Naive thymus-derived CD4-positive, alpha-beta T cell (primary cell): ENCODE data around the gene COX20. TPM values are rescaled to one million over a fixed set of nuclear protein-coding genes. Genes with fewer than 3 reads are reported as not detected.

Experiments
- ATAC-seq: fragments of 150-1000 bp; cut with Tn5 transposase; 2 replicates; pipeline ENCODE4 v1.10.0; 2021; ENCODE audit warnings: mild to moderate bottlenecking, moderate library complexity
- CTCF ChIA-PET: fragments of 350-600 bp; sonication (Branson Sonifier 250); formaldehyde crosslinking; loops from one replicate; lab custom pipeline; 2021; ENCODE audit warnings: antibody characterized with exemption; lab: Charles Lee
- POLR2A ChIA-PET: fragments of 350-600 bp; sonication (Branson Sonifier 250); formaldehyde crosslinking; loops from one replicate; lab custom pipeline; 2021; ENCODE audit warnings: antibody characterized with exemption, inconsistent platforms; lab: Charles Lee
- DNase-seq, 9 donors: peaks; one replicate each; pipeline versions ENCODE4 v3.0.0 to v3.0.0-alpha.2; 2020 to 2022; ENCODE audit warnings: mixed read lengths in 1 of 9
- H3K27ac ChIP-seq: one replicate; pipeline ENCODE4 v1.7.0; 2013; ENCODE audit warnings: mild to moderate bottlenecking, low read depth, low read length, moderate library complexity
- H3K27me3 ChIP-seq, 2 donors: one replicate each; pipeline ENCODE4 v1.7.0; 2013; ENCODE audit warnings: low read length in 2 of 2, mild to moderate bottlenecking in 2 of 2, moderate library complexity in 2 of 2; ENCODE audit not compliant: control insufficient read depth in 2 of 2, insufficient read depth in 2 of 2
- H3K36me3 ChIP-seq, 3 experiments: 1 replicate in 2 of 3; 2 replicates in 1 of 3; pipeline ENCODE4 v1.7.0; 2013; ENCODE audit warnings: low read length in 3 of 3, mild to moderate bottlenecking in 3 of 3, moderate library complexity in 1 of 3; ENCODE audit not compliant: insufficient read depth in 3 of 3, control insufficient read depth in 2 of 3
- H3K4me1 ChIP-seq, 2 donors: one replicate each; pipeline ENCODE4 v1.7.0; 2013; ENCODE audit warnings: low read length in 2 of 2, mild to moderate bottlenecking in 2 of 2, moderate library complexity in 1 of 2; ENCODE audit not compliant: control insufficient read depth in 2 of 2, insufficient read depth in 2 of 2
- H3K4me3 ChIP-seq: 2 replicates; pipeline ENCODE4 v1.7.0; 2013; ENCODE audit warnings: mild to moderate bottlenecking, low read length
- H3K9me3 ChIP-seq, 3 experiments: 1 replicate in 2 of 3; 2 replicates in 1 of 3; pipeline ENCODE4 v1.7.0; 2013; ENCODE audit warnings: low read length in 3 of 3; ENCODE audit not compliant: control insufficient read depth in 2 of 3
- H3K27ac Mint-ChIP-seq, 9 donors: one replicate each; pipeline ENCODE4 v1.8.0; 2020 to 2022; ENCODE audit warnings: mixed read lengths in 9 of 9, mild to moderate bottlenecking in 8 of 9, moderate library complexity in 5 of 9, inconsistent platforms in 2 of 9
- H3K27me3 Mint-ChIP-seq, 5 donors: one replicate each; pipeline ENCODE4 v1.8.0; 2021 to 2022; ENCODE audit warnings: mixed read lengths in 5 of 5, mild to moderate bottlenecking in 1 of 5
- H3K36me3 Mint-ChIP-seq, 5 donors: one replicate each; pipeline ENCODE4 v1.8.0; 2020 to 2022; ENCODE audit warnings: mixed read lengths in 5 of 5, mild to moderate bottlenecking in 3 of 5, inconsistent platforms in 1 of 5
- H3K4me1 Mint-ChIP-seq, 7 donors: one replicate each; pipeline ENCODE4 v1.8.0; 2020 to 2022; ENCODE audit warnings: mixed read lengths in 7 of 7, mild to moderate bottlenecking in 3 of 7, inconsistent platforms in 1 of 7
- H3K4me3 Mint-ChIP-seq, 10 donors: one replicate each; pipeline ENCODE4 v1.8.0; 2020 to 2022; ENCODE audit warnings: mild to moderate bottlenecking in 10 of 10, mixed read lengths in 10 of 10, moderate library complexity in 6 of 10, inconsistent platforms in 2 of 10
- H3K9me3 Mint-ChIP-seq, 11 donors: one replicate each; pipeline ENCODE4 v1.8.0; 2020 to 2022; ENCODE audit warnings: mixed read lengths in 11 of 11, mild to moderate bottlenecking in 4 of 11, inconsistent platforms in 1 of 11, moderate library complexity in 1 of 11
- intact Hi-C, 2 donors: fragments of 100-400 bp; cut with micrococcal nuclease; formaldehyde crosslinking; loops; one replicate each; pipeline ENCODE4 v1.15.1; 2023
- polyA plus RNA-seq, 2 donors: library from polyadenylated mRNA; unstranded; fragments of 300-500 nt; fragmentation: Illumina TruSeq; gene quantifications; one replicate each; pipeline ENCODE4 v1.2.3, GENCODE V29; 2021
- total RNA-seq, 6 experiments: library from RNA in 5 of 6; stranded (reverse) in 5 of 6; gene quantifications; 1 replicate in 5 of 6; 2 replicates in 1 of 6; pipeline ENCODE4 v1.2.3 and lab custom pipeline; 2021 to 2026

The COX20 gene
- total and polyA plus RNA-seq, 7 experiments from 2014 or later = 17.1 to 43.7 (median 27.8) TPM

- intact Hi-C loops = loop anchor here (1.0 to 10.0 kb wide), 9 partner anchors 9 to 1632 kb away; partner anchors contain the start of genes CEP170 (in 2 of the 2) and SDCCAG8 (in 1 of the 2)
- peak; percentile 75 for ATAC-seq
- H3K36me3 Mint-ChIP-seq = peaks cover 12 to 38% (median 38%) of the 10 kb centered on the region in 5 donors
These were observed 27.4 kb downstream of the COX20 start for GRCh38 chr1:244862699-244863490.

GRCh38 chr1:244863491-244864252 lies 28.2 kb downstream of the COX20 start:
- H3K4me1 ChIP-seq = peaks cover 31% of the 10 kb centered on the region in 2 donors
- H3K4me3 Mint-ChIP-seq = peak overlapping the region; percentile 86 to 98 (median 98)
- H3K27me3 Mint-ChIP-seq = peaks cover 0 to 3% (median 0%) of the 10 kb centered on the region in 5 donors
- H3K36me3 ChIP-seq = peaks cover 9 to 29% (median 27%) of the 10 kb centered on the region in 3 experiments
- intact Hi-C loops = loop anchor here (1.0 to 10.0 kb wide), 15 partner anchors 9 to 1703 kb away; partner anchors contain the start of genes CEP170 (in 2 of the 2), CNST (in 2 of the 2), COX20 (in 2 of the 2) and TFB2M (in 2 of the 2)
- peaks cover 9 to 33% (median 31%) of the 10 kb centered on the region in 5 donors for H3K36me3 Mint-ChIP-seq
- CTCF ChIA-PET = interaction anchor here (0.5 to 8.7 kb wide), 5 partner anchors 27 to 1632 kb away, joined by 3 to 83 read pairs (median 10); partner anchors contain the start of gene COX20
- peak overlapping the region; percentile 78 for H3K4me3 ChIP-seq
- H3K27ac Mint-ChIP-seq = peak overlapping the region; percentile 93 to 100 (median 99)
- no peaks in the 10 kb centered on the region for H3K27me3 ChIP-seq
- H3K27ac ChIP-seq = peak overlapping the region; percentile 100
- DNase-seq (no peak), ATAC-seq (no peak)
- peaks cover 39 to 62% (median 59%) of the 10 kb centered on the region in 7 donors for H3K4me1 Mint-ChIP-seq
- POLR2A ChIA-PET = interaction anchor here (0.6 to 30.7 kb wide), 23 partner anchors 8 to 1703 kb away, joined by 3 to 1419 read pairs (median 4); partner anchors contain the start of genes CATSPERE, CEP170, CNST and COX20
- H3K9me3 ChIP-seq = no peaks in the 10 kb centered on the region
- H3K9me3 Mint-ChIP-seq = peaks cover 0 to 11% (median 0%) of the 10 kb centered on the region in 11 donors

More at GRCh38 chr1:244862699-244863490, 27.4 kb downstream of the COX20 start:
- Mint-ChIP-seq H3K4me1 (peaks cover 42 to 70% (median 66%) of the 10 kb centered on the region in 7 donors), H3K27me3 (peaks cover 0 to 3% (median 0%) of the 10 kb centered on the region in 5 donors), H3K9me3 (peaks cover 0 to 11% (median 0%) of the 10 kb centered on the region in 11 donors), H3K27ac (peak overlapping the region; percentile 95 to 100 (median 98)), H3K4me3 (peak overlapping the region; percentile 91 to 99 (median 97))
- Histone ChIP-seq H3K27me3 (no peaks in the 10 kb centered on the region), H3K4me1 (peaks cover 38 to 39% of the 10 kb centered on the region in 2 donors), H3K36me3 (peaks cover 15 to 37% (median 34%) of the 10 kb centered on the region in 3 experiments), H3K4me3 (peak overlapping the region; percentile 78), H3K9me3 (no peaks in the 10 kb centered on the region), H3K27ac (peak overlapping the region; percentile 100)
- CTCF ChIA-PET = interaction anchor here (1.0 to 8.7 kb wide), 6 partner anchors 26 to 107 kb away, joined by 3 to 83 read pairs (median 8); partner anchors contain the start of gene COX20
- POLR2A ChIA-PET = interaction anchor here (0.6 to 30.7 kb wide), 15 partner anchors 12 to 1704 kb away, joined by 3 to 1419 read pairs (median 5); partner anchors contain the start of genes ADSS2, CATSPERE, CEP170 and CNST
- DNase-seq = peak; percentile 93 to 96 (median 95)

GRCh38 chr1:244864253-244865027 lies 29.0 kb downstream of the COX20 start, which contains the start of gene HNRNPU:
HNRNPU (minus strand) TSS chr1:244864543; CDS start chr1:244864307, 236 bp downstream.
- peaks cover 6 to 28% (median 25%) of the 10 kb centered on the region in 5 donors for H3K36me3 Mint-ChIP-seq
- Histone ChIP-seq H3K27ac (peak within 1 kb of the TSS; percentile 100), H3K9me3 (no peaks in the 10 kb centered on the region), H3K27me3 (no peaks in the 10 kb centered on the region), H3K36me3 (peaks cover 8 to 21% (median 19%) of the 10 kb centered on the region in 3 experiments), H3K4me1 (peaks cover 23 to 25% of the 10 kb centered on the region in 2 donors), H3K4me3 (peak within 1 kb of the TSS; percentile 78)
- peak within 1 kb of the TSS; percentile 86 to 98 (median 98) for H3K4me3 Mint-ChIP-seq
- H3K4me1 Mint-ChIP-seq = peaks cover 39 to 56% (median 51%) of the 10 kb centered on the region in 7 donors
- peak; percentile 81 for ATAC-seq
- CTCF ChIA-PET = interaction anchor here (0.5 to 8.7 kb wide), 8 partner anchors 28 to 1633 kb away, joined by 3 to 83 read pairs (median 5); partner anchors contain the start of gene COX20
- H3K27ac Mint-ChIP-seq = peak within 1 kb of the TSS; percentile 93 to 100 (median 98)
- DNase-seq = peak; percentile 93 to 99 (median 98)
- intact Hi-C loops = loop anchor here (1.0 to 10.0 kb wide), 12 partner anchors 29 to 1702 kb away; partner anchors contain the start of genes CNST (in 2 of the 2), COX20 (in 2 of the 2), TFB2M (in 2 of the 2) and CATSPERE (in 1 of the 2)
- POLR2A ChIA-PET = interaction anchor here (0.6 to 30.7 kb wide), 25 partner anchors 7 to 1702 kb away, joined by 3 to 1419 read pairs (median 4); partner anchors contain the start of genes CATSPERE, CEP170, CNST and COX20
- H3K9me3 Mint-ChIP-seq = peaks cover 0 to 11% (median 0%) of the 10 kb centered on the region in 11 donors
- H3K27me3 Mint-ChIP-seq = peaks cover 0 to 3% (median 0%) of the 10 kb centered on the region in 5 donors

GRCh38 chr1:244865028-244865371 lies 29.5 kb downstream of the COX20 start:
- Mint-ChIP-seq H3K9me3 (peaks cover 0 to 11% (median 0%) of the 10 kb centered on the region in 11 donors), H3K36me3 (peaks cover 6 to 28% (median 21%) of the 10 kb centered on the region in 5 donors), H3K27ac (peak overlapping the region; percentile 93 to 100 (median 98)), H3K27me3 (peaks cover 0 to 3% (median 0%) of the 10 kb centered on the region in 5 donors), H3K4me1 (peaks cover 35 to 51% (median 45%) of the 10 kb centered on the region in 7 donors), H3K4me3 (peak overlapping the region; percentile 86 to 98 (median 98))
- ChIA-PET CTCF (interaction anchor here (0.6 to 8.7 kb wide), 6 partner anchors 28 to 106 kb away, joined by 3 to 83 read pairs (median 5); partner anchors contain the start of gene COX20), POLR2A (interaction anchor here (0.6 to 30.7 kb wide), 13 partner anchors 10 to 1702 kb away, joined by 3 to 1419 read pairs (median 4); partner anchors contain the start of genes CNST, COX20 and TFB2M)
- Histone ChIP-seq H3K27ac (peak overlapping the region; percentile 100), H3K36me3 (peaks cover 2 to 16% (median 13%) of the 10 kb centered on the region in 3 experiments), H3K4me3 (peak overlapping the region; percentile 78), H3K27me3 (no peaks in the 10 kb centered on the region), H3K4me1 (peaks cover 17 to 20% of the 10 kb centered on the region in 2 donors), H3K9me3 (no peaks in the 10 kb centered on the region)
- ATAC-seq (no peak), DNase-seq (peak in 1 of 9 donors; percentile 26)
- intact Hi-C loops = loop anchor here (10.0 kb wide), 3 partner anchors 1090 to 1630 kb away; partner anchors contain the start of genes CEP170 (in 1 of the 2) and SDCCAG8 (in 1 of the 2)

GRCh38 chr1:244865820-244866219 lies 30.4 kb downstream of the COX20 start:
- H3K4me3 Mint-ChIP-seq = peak overlapping the region in 5 of 10 donors; percentile 97 to 98 (median 98)
- peaks cover 26 to 43% (median 37%) of the 10 kb centered on the region in 7 donors for H3K4me1 Mint-ChIP-seq
- CTCF ChIA-PET = interaction anchor here (1.0 to 8.7 kb wide), 5 partner anchors 29 to 177 kb away, joined by 3 to 83 read pairs (median 5); partner anchors contain the start of gene COX20
- peak overlapping the region; percentile 100 for H3K27ac ChIP-seq
- ATAC-seq = no peak
- no peaks in the 10 kb centered on the region for H3K27me3 ChIP-seq
- DNase-seq = no peak
- no peaks in the 10 kb centered on the region for H3K9me3 ChIP-seq
- H3K36me3 Mint-ChIP-seq = peaks cover 6 to 21% (median 15%) of the 10 kb centered on the region in 5 donors
- H3K27ac Mint-ChIP-seq = peak overlapping the region in 8 of 9 donors; percentile 98 to 100 (median 98)
- H3K4me1 ChIP-seq = peaks cover 9 to 13% of the 10 kb centered on the region in 2 donors
- POLR2A ChIA-PET = interaction anchor here (0.6 to 30.7 kb wide), 10 partner anchors 9 to 818 kb away, joined by 3 to 1419 read pairs (median 6); partner anchors contain the start of gene COX20
- H3K27me3 Mint-ChIP-seq = peaks cover 0 to 3% (median 0%) of the 10 kb centered on the region in 5 donors
- no peak overlapping the region for H3K4me3 ChIP-seq
- peaks cover 0 to 8% (median 7%) of the 10 kb centered on the region in 3 experiments for H3K36me3 ChIP-seq
- intact Hi-C loops = loop anchor here (10.0 kb wide), 3 partner anchors 1089 to 1629 kb away; partner anchors contain the start of genes CEP170 (in 1 of the 2) and SDCCAG8 (in 1 of the 2)
- H3K9me3 Mint-ChIP-seq = peaks cover 0 to 13% (median 0%) of the 10 kb centered on the region in 11 donors
